ENCODE data around the gene IPO13.
A peak's percentile ranks its signal among the peaks of the same experiment; 100 is the strongest.

Gene IPO13

DNA sequence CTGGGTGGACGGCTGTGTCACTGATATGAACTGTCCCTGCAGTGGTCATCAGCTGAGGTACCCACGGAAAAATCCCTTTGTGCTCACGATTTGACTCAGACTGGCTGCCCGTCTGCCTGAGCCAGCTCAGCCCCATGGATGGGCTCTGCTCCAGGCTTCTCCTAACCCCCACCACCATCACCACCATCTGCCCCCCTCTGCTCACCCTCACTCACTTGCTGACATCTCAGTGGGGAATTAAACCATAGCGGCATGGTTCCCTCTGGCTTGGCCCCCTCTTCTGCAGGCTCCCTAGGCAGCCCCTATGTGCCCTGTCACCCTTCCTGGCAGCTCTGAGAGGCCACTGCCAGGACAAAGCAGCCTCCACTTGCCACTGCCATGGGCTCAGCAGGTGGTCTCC is 67.2 kb downstream of the IPO13 start:
- no peak for DNase-seq

DNA sequence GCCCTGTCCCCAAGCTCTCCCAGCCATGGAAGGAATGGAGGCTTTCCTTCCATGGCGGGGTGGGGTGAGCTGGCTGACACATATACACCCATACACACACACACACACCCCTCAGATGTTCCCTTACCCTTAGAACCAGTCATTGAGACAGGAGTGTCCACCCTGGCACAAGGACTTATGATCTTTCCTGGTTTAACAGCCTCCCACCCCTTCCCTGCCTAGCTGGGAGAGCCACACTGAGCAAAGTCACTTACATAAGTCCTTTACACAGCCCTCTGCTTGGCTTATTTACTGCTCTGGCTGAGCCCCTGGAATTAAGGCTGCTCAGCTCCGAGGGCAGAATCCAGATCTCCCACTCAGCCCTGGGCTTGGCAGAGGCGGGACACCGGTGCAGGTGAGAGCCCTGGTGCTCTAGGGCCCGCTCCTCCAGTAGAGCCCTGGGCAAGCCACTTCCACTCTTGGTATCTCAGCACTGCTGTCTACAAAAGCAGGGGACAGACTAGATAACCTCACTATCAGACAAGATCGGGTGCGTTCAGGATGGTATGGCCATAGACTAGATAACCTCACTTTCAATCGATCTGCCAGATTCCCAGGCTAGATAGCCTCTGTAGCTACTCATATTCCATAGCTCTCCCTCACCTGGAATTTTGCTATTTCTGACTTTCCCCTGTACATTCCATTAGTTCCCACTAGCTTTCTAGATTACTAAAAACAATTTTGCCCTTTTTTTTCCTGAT is 67.8 kb downstream of the IPO13 start:
- peak; percentile 8 for DNase-seq

DNA sequence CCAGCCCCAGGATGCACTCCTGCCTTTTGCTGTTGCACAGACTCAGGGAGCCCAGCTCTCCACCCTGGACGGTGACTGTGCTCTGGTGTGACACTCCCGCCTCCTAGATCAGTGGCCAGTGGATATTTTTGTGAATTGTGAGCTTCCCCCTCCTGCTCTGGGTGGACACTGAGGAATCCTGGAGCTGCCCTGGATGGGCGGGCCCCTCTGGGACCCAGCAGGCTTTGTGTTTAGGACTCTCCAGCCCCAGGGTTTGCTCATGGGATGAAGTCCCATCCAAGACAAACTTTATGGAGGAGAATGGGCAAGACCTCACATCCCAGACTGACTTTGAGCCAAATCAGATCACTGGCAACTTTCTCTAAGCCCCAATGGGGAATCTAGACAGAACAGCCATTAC is 68.5 kb downstream of the IPO13 start:
- no peak for DNase-seq

DNA sequence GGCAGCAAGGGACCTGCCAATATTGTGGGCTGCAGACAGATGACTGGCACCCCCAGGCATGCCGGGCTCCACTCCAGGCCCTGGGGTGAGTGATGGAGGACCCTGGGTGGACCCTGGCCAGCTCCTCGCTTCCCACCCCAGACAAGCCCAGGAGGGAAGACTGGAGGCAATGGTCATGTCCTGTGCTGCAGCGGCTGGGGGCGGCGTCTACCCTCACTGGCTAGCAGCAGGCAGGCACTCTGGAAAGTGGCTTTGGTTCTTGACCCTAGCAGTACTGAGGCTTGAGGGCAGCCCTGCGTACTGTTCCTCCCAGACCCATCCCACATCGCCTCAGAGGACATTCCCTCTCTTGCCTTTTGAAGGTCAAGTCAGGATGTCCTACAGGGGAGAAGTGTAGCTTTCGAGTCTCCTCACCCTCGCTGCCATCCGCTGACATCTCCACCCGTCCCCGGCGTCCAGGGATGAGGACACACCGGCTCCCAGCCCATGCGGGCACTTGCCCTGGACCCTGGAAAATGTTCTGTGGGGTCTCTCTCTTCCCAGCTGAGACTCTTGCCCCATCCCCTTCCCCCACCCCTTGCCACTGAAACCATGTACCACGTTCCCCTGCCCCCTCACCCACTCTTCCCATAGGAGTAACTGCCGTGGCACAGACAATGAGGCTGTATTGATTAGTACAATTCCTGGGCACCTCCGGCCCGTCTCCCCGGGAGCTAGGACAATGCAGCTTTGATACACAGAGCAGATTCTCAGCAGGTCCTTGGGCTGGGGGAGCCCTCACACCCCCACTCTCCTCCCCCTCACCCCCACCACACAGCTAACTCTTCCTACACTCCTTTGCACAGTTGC is 69.5 kb downstream of the IPO13 start:
- DNase-seq: no peak

DNA sequence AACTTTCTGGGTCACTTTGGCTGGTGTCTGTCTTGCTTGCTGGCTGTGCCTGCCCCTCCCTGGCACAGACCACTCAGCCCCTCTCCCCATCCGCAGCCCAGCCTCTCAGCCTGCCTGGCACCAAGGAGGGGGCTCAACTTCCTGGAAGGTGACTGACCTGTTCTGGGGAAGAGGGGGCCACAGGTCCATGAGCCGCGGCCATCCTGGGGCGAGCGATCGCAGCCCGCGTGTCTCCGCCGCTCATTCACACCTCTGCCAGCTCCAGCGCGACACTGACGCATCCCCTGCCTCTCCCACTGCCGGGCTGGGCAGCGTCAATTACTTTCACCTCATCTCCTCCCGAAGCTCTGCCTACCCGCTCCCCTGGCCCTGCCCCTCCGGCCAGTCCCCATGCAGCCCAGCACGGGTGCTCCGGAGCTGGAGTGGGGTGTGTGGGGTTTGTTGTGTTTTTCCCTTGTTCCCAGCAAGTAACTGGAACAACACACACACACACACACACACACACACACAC is 70.2 kb downstream of the IPO13 start:
- no peak for DNase-seq
